Measurements from ENCODE around the gene SPATA20. TPM values are rescaled to one million over a fixed set of nuclear protein-coding genes. Genes with fewer than 3 reads are reported as not detected.

The SPATA20 gene
- total and polyA plus RNA-seq, 4 donors: 15.6 to 42.4 (median 19.6) TPM

- no peak for TF ChIP-seq ZBTB33 (IDR thresholded peaks at IDR 0.05)
- no peak for TF ChIP-seq HNF4A (conservative IDR thresholded peaks at IDR 0.05)
- no peak for TF ChIP-seq FOXA1 (IDR thresholded peaks at IDR 0.05)
- no peak for TF ChIP-seq NR2F2 (IDR thresholded peaks at IDR 0.05)
- TF ChIP-seq GABPA (IDR thresholded peaks at IDR 0.05 in 1 of 2, conservative IDR thresholded peaks at IDR 0.05 in 1 of 2): no peak
- TF ChIP-seq ATF3 (IDR thresholded peaks at IDR 0.05): no peak
- no peak for TF ChIP-seq RXRA (IDR thresholded peaks at IDR 0.05)
- TF ChIP-seq MAX (IDR thresholded peaks at IDR 0.05): no peak
These were observed 1.9 kb downstream of the SPATA20 start (continued) for GRCh38 chr17:50548831-50549230.

- no peak overlapping the region for H3K9ac ChIP-seq (ENCODE audit: low read depth in 1 of 2, low read length in 2 of 2)
- peaks cover 2 to 37% (median 25%) of the 10 kb centered on the region in 4 donors for H3K4me1 ChIP-seq (ENCODE audit: control insufficient read depth in 4 of 4, insufficient read depth in 4 of 4, low read length in 3 of 4)
- no peaks in the 10 kb centered on the region for H3K27me3 ChIP-seq (ENCODE audit: control insufficient read depth in 4 of 4, insufficient read depth in 4 of 4, low read length in 3 of 4)
- DNase-seq (ENCODE audit: low spot score): no peak
- no peak overlapping the region for H3K4me3 ChIP-seq (ENCODE audit: low read depth in 1 of 3, low read length in 3 of 3)
- no peaks in the 10 kb centered on the region for H3K9me3 ChIP-seq (ENCODE audit: control insufficient read depth in 4 of 4, low read length in 3 of 4)
- no peaks in the 10 kb centered on the region for H3K36me3 ChIP-seq (ENCODE audit: control insufficient read depth in 4 of 4, insufficient read depth in 3 of 4, low read depth in 1 of 4, low read length in 3 of 4)
- H3K27ac ChIP-seq (ENCODE audit: low read depth in 1 of 2, low read length in 2 of 2): peak overlapping the region; percentile 35 to 44
- WGBS: 43% methylated on average over 19 of the region's 19 CpGs
- TF ChIP-seq NR2F2 (IDR thresholded peaks at IDR 0.05) (peak; percentile 89), EGR1 (IDR thresholded peaks at IDR 0.05; ENCODE audit: low read depth in 2 of 2) (no peak), TAF1 (conservative IDR thresholded peaks at IDR 0.05) (no peak), ATF3 (IDR thresholded peaks at IDR 0.05) (no peak), YY1 (IDR thresholded peaks at IDR 0.05) (no peak), JUND (IDR thresholded peaks at IDR 0.05) (no peak), REST (IDR thresholded peaks at IDR 0.05) (no peak), HNF4A (conservative IDR thresholded peaks at IDR 0.05) (peak; percentile 56 to 76), RAD21 (IDR thresholded peaks at IDR 0.05) (peak; percentile 20 to 24), ZBTB33 (IDR thresholded peaks at IDR 0.05) (no peak), RXRA (IDR thresholded peaks at IDR 0.05) (peak; percentile 84 to 92), FOXA2 (IDR thresholded peaks at IDR 0.05) (no peak), SP1 (IDR thresholded peaks at IDR 0.05) (no peak), HNF4G (IDR thresholded peaks at IDR 0.05) (no peak), CTCF (IDR thresholded peaks at IDR 0.05; ENCODE audit: low read depth, low read length, missing input control) (no peak)
These were observed 2.4 kb downstream of the SPATA20 start for GRCh38 chr17:50549256-50549941.
